Parathyroid adenoma (tissue), 2 donors: ENCODE data around the gene ZRANB1.

Source experiments
- H2AFZ ChIP-seq: fragments of 300-600 bp; sonication (generic); one replicate; pipeline ENCODE4 v1.7.0; 2017; ENCODE audit warnings: antibody characterized with exemption, mild to moderate bottlenecking
- H3K27ac ChIP-seq: fragments of 300-600 bp; sonication (generic); one replicate; pipeline ENCODE4 v1.7.0; 2017
- H3K27me3 ChIP-seq: fragments of 300-600 bp; sonication (generic); one replicate; pipeline ENCODE4 v1.7.0; 2017; ENCODE audit warnings: low read length; ENCODE audit not compliant: control insufficient read depth, insufficient read depth
- H3K36me3 ChIP-seq: fragments of 300-600 bp; sonication (generic); one replicate; pipeline ENCODE4 v1.7.0; 2017; ENCODE audit warnings: low read length; ENCODE audit not compliant: control insufficient read depth, insufficient read depth
- H3K4me1 ChIP-seq: fragments of 300-600 bp; sonication (generic); one replicate; pipeline ENCODE4 v1.7.0; 2017; ENCODE audit warnings: control low read depth
- H3K4me2 ChIP-seq: fragments of 300-600 bp; sonication (generic); one replicate; pipeline ENCODE4 v1.7.0; 2017; ENCODE audit warnings: low read length
- H3K4me3 ChIP-seq: fragments of 300-600 bp; sonication (generic); one replicate; pipeline ENCODE4 v1.7.0; 2017; ENCODE audit warnings: low read depth, low read length
- H3K79me2 ChIP-seq: fragments of 300-600 bp; sonication (generic); one replicate; pipeline ENCODE4 v1.7.0; 2017; ENCODE audit warnings: control low read depth
- H3K9ac ChIP-seq: fragments of 300-600 bp; sonication (generic); one replicate; pipeline ENCODE4 v1.7.0; 2017; ENCODE audit warnings: mild to moderate bottlenecking
- H3K9me3 ChIP-seq: fragments of 300-600 bp; sonication (generic); one replicate; pipeline ENCODE4 v1.7.0; 2017; ENCODE audit warnings: low read length; ENCODE audit not compliant: control insufficient read depth
- TF ChIP-seq, protein P1 (sequence below): fragments of 300-600 bp; sonication (generic); IDR thresholded peaks from one replicate; pipeline ENCODE4 v1.7.0; 2017; ENCODE audit warnings: antibody characterized with exemption, mild to moderate bottlenecking
- donor health status: primary hyperparathyroidism.

The ZRANB1 gene

DNA sequence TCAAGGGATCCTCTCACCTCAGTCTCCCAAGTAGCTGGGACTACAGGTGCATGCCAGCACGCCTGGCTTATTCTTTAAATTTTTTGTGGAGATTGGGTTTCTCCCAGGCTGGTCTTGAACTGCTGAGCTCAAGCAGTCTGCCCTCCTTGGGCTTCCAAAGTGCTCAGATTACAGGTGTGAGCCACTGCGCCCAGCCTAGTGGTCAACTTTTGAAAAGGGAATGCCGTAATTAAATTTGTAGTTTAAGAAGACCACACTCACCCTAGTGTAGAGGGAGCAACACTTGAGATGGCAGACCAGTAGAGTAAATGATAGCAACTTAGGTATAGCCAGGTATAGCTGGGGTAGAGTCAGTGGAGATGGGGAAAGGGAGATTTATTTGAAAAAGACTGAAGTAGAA is 17.6 kb downstream of the ZRANB1 start:
- no peaks in the 10 kb centered on the region for H3K9me3 ChIP-seq
- H2AFZ ChIP-seq: no peak overlapping the region
- no peaks in the 10 kb centered on the region for H3K36me3 ChIP-seq
- H3K27me3 ChIP-seq: no peaks in the 10 kb centered on the region
- H3K27ac ChIP-seq: no peak overlapping the region
- peaks cover 39% of the 10 kb centered on the region for H3K79me2 ChIP-seq
- H3K4me3 ChIP-seq: no peak overlapping the region
- H3K4me1 ChIP-seq: no peaks in the 10 kb centered on the region
- H3K9ac ChIP-seq: no peak overlapping the region
- TF ChIP-seq, protein P1, sequence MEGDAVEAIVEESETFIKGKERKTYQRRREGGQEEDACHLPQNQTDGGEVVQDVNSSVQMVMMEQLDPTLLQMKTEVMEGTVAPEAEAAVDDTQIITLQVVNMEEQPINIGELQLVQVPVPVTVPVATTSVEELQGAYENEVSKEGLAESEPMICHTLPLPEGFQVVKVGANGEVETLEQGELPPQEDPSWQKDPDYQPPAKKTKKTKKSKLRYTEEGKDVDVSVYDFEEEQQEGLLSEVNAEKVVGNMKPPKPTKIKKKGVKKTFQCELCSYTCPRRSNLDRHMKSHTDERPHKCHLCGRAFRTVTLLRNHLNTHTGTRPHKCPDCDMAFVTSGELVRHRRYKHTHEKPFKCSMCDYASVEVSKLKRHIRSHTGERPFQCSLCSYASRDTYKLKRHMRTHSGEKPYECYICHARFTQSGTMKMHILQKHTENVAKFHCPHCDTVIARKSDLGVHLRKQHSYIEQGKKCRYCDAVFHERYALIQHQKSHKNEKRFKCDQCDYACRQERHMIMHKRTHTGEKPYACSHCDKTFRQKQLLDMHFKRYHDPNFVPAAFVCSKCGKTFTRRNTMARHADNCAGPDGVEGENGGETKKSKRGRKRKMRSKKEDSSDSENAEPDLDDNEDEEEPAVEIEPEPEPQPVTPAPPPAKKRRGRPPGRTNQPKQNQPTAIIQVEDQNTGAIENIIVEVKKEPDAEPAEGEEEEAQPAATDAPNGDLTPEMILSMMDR: no peak
- no peak overlapping the region for H3K4me2 ChIP-seq

DNA sequence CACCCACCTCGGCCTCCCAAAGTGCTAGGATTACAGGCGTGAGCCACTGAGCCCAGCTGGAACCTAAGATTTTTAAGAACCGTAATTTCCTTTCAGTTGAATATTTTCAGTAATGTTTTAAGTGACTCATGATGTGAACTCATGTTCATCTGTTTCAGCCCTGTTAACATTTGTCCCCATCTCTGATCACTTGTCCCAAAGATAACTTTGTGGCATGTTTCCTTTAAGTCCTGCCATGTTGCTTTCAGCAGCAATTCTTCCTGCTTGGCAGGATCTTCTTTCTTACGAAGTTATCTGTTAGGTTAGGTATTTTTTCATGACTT is 19.3 kb downstream of the ZRANB1 start:
- Histone ChIP-seq H3K9me3 (no peaks in the 10 kb centered on the region), H2AFZ (no peak overlapping the region), H3K27me3 (no peaks in the 10 kb centered on the region), H3K4me2 (no peak overlapping the region), H3K4me1 (peaks cover 4% of the 10 kb centered on the region), H3K36me3 (no peaks in the 10 kb centered on the region), H3K27ac (no peak overlapping the region), H3K79me2 (peaks cover 32% of the 10 kb centered on the region), H3K4me3 (no peak overlapping the region), H3K9ac (no peak overlapping the region)
- TF ChIP-seq, protein P1: no peak

DNA sequence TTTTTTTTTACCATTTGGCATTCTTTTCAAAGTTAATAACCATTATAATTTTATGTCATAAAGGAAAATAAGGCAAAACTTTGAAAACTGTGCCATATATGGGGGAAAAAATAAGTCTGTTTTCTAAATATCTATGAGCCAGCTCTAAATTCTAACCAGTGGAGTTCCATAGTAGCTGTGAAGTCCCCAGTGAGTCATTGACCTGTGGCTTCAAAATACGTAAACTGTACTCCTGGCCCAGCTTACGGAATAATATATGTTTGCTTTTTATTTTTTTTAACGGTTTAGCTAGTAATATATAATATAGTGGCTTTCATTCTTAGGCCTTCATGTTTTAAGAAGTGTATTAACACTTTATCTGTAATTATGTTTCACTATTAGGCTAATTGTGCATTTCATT is 20.5 kb downstream of the ZRANB1 start:
- Histone ChIP-seq H3K27ac (no peak overlapping the region), H3K4me3 (no peak overlapping the region), H3K79me2 (peaks cover 36% of the 10 kb centered on the region), H3K36me3 (no peaks in the 10 kb centered on the region), H2AFZ (no peak overlapping the region), H3K4me2 (no peak overlapping the region), H3K9ac (no peak overlapping the region), H3K9me3 (no peaks in the 10 kb centered on the region), H3K27me3 (no peaks in the 10 kb centered on the region), H3K4me1 (peaks cover 4% of the 10 kb centered on the region)
- TF ChIP-seq, protein P1: no peak

DNA sequence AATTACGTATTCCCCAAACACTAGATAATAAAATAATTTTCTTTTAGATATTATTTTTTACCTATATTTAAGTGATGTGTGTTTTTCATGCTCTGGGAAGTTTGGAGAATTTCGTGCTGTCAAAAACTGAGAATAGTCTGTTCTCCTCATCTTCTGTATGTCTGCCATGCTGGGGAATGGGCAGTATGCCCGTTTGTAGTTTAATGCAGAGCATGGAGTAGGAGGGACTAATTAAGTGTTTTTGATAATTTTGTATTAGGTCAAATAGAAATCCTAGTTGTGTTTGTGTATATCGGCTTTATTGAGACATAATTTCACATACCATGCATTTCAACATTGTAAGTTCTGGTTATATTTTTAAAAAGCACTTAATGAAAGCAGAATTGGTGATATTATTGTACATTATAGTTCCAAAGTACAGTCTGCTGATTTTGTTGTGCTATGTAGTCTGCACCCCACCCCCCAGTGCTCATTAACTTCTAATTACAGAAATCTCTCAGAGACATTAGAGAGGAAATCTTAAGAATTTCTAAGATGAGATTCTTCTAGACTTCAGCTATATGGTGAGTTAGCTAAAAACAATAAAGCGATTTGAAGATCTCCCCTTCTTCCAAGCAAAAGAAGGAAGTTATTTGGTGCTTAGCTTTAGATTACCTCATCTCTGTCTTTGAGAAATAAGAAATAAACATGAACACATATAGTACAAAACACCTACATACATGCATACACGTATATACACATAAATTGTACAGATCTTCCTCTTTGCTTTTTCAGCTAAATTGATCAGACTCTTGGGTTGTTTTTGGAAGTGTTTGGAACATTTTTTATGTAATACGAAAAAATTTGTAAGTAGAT is 22.2 kb downstream of the ZRANB1 start:
- Histone ChIP-seq H3K79me2 (peaks cover 34% of the 10 kb centered on the region), H3K4me2 (no peak overlapping the region), H3K9ac (no peak overlapping the region), H3K9me3 (no peaks in the 10 kb centered on the region), H3K27me3 (no peaks in the 10 kb centered on the region), H3K36me3 (no peaks in the 10 kb centered on the region), H3K4me3 (no peak overlapping the region), H2AFZ (no peak overlapping the region), H3K4me1 (peaks cover 4% of the 10 kb centered on the region), H3K27ac (no peak overlapping the region)
- TF ChIP-seq, protein P1: no peak

DNA sequence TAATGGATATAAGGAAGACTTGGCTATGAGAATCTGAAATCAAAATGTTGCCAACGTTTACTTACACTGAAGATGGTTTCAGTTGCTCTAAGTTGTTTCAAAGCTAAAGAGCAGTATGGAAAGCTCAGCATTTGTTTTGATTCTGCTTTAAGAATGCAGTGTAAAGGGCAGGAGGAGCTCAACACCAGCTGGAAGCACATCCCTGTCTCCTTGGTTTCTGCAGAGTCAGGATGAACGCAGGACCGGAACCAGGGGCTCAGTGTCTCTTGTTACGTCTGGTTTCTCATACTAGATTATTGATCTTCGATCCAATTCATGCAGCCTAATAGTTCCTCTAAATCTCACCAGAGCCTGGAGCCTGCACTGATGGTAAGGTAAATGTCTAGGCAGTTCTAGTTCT is 24.1 kb downstream of the ZRANB1 start:
- Histone ChIP-seq H3K27ac (no peak overlapping the region), H3K4me3 (no peak overlapping the region), H3K4me2 (no peak overlapping the region), H3K79me2 (peaks cover 27% of the 10 kb centered on the region), H3K27me3 (no peaks in the 10 kb centered on the region), H3K36me3 (no peaks in the 10 kb centered on the region), H2AFZ (no peak overlapping the region), H3K9me3 (no peaks in the 10 kb centered on the region), H3K9ac (no peak overlapping the region), H3K4me1 (peaks cover 4% of the 10 kb centered on the region)
- TF ChIP-seq, protein P1: no peak
